HTR-8/SVneo (cell line): ENCODE measurements around the gene CAAP1.
"Not testable (repeated sequence)": the region's sequence is repeated elsewhere in the genome, so short reads cannot be mapped to it uniquely, and the experiment has no call there.

Experiments
- DNase-seq: peaks from one replicate; pipeline ENCODE4 v3.0.0; 2011; ENCODE audit warnings: low spot score, mixed read lengths; ENCODE audit not compliant: insufficient read length
- FAIRE-seq: peaks from 2 replicates; lab custom pipeline; 2011; peaks lifted over from hg19 to GRCh38; lab: Jason Lieb, UNC

Gene CAAP1

GRCh38 chr9:26856413-26857032, 36.1 kb downstream of the CAAP1 start:
- FAIRE-seq, result no peak
- DNase-seq, result peak; percentile 17

- FAIRE-seq, result no peak
- DNase-seq, result no peak
Observed at GRCh38 chr9:26850995-26851394, 41.6 kb downstream of the CAAP1 start.

- DNase-seq (no peak), FAIRE-seq (no peak)
Observed at GRCh38 chr9:26833792-26834191, 58.8 kb downstream of the CAAP1 start.

- not testable (repeated sequence) for DNase-seq, FAIRE-seq
Observed at GRCh38 chr9:26828391-26828955, 64.1 kb downstream of the CAAP1 start.

- DNase-seq, result no peak
- no peak for FAIRE-seq
Observed at GRCh38 chr9:26814799-26815198, 77.8 kb downstream of the CAAP1 start.

GRCh38 chr9:26813247-26813646, 79.4 kb downstream of the CAAP1 start:
- DNase-seq (no peak), FAIRE-seq (no peak)

GRCh38 chr9:26812217-26812616, 80.4 kb downstream of the CAAP1 start:
- DNase-seq (no peak), FAIRE-seq (no peak)

GRCh38 chr9:26811106-26811505, 81.5 kb downstream of the CAAP1 start:
- DNase-seq, result no peak
- FAIRE-seq, result no peak

- FAIRE-seq (no peak), DNase-seq (no peak)
Observed at GRCh38 chr9:26809795-26810194, 82.8 kb downstream of the CAAP1 start.

- DNase-seq, result no peak
- FAIRE-seq, result no peak
Observed at GRCh38 chr9:26807161-26807560, 85.4 kb downstream of the CAAP1 start.

- no peak for FAIRE-seq
Observed at GRCh38 chr9:26802921-26803320, 89.7 kb downstream of the CAAP1 start.

GRCh38 chr9:26801772-26802171, 90.8 kb downstream of the CAAP1 start:
- no peak for FAIRE-seq

More at GRCh38 chr9:26802921-26803320, 89.7 kb downstream of the CAAP1 start:
- DNase-seq, result no peak

GRCh38 chr9:26800322-26800721, 92.3 kb downstream of the CAAP1 start:
- FAIRE-seq (no peak), DNase-seq (no peak)

More at GRCh38 chr9:26801772-26802171, 90.8 kb downstream of the CAAP1 start:
- no peak for DNase-seq

- no peak for FAIRE-seq
- DNase-seq, result no peak
Observed at GRCh38 chr9:26791274-26791673, 101.3 kb downstream of the CAAP1 start.
